ENCODE measurements around the gene MIEF2.

DNA sequence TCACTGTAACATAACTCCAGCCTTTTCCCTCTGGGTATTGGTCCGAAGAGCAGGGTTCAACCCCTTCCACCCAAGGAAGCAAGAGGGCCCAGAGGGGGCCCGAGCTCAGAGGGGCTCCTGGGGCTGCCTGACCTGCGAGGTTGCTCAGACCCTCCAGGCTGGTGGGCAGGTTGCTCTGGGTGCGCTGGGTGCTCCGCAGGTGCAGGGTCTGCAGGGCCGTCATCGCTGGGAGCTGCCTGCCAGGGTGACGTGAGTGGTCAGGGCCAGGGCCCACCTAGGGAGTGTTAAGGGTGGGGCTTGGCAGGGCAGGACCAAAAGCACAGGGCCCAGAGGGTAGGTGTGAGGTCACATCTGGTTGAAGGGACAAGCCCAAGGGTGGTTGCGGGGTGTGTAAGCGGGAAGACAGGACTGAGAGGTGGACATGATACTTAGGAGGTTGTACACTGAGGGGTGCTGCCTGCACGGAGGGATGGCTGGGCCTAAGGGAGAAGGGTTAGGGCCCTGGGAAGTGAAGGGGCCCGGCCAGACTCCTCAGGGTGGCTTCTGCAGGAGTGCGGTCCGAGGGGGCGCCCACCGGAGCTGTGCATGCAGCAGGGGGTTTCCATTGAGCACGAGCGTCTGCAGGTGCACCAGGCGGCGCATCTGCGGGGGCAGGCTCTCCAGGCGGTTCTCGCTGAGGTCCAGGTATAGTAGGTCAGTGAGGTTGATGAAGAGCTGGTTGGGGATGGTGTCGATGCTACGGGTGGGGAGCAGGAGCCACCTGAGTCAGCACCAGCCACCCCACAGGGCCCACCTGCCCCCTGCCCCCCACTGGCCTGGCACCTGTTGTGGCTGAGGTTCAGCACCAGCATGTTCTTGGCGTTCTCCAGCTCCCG, 6.3 kb upstream of the MIEF2 start:
- TF ChIP-seq, protein P1, sequence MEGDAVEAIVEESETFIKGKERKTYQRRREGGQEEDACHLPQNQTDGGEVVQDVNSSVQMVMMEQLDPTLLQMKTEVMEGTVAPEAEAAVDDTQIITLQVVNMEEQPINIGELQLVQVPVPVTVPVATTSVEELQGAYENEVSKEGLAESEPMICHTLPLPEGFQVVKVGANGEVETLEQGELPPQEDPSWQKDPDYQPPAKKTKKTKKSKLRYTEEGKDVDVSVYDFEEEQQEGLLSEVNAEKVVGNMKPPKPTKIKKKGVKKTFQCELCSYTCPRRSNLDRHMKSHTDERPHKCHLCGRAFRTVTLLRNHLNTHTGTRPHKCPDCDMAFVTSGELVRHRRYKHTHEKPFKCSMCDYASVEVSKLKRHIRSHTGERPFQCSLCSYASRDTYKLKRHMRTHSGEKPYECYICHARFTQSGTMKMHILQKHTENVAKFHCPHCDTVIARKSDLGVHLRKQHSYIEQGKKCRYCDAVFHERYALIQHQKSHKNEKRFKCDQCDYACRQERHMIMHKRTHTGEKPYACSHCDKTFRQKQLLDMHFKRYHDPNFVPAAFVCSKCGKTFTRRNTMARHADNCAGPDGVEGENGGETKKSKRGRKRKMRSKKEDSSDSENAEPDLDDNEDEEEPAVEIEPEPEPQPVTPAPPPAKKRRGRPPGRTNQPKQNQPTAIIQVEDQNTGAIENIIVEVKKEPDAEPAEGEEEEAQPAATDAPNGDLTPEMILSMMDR (IDR thresholded peaks at IDR 0.05), result no peak
- TF ChIP-seq POLR2A (IDR thresholded peaks at IDR 0.05), result no peak
